Superior temporal gyrus (tissue), 1 donor: Measurements from ENCODE around the gene GALK2.

Source experiments
- DNase-seq: peaks from one replicate; pipeline ENCODE4 v3.0.0-alpha.2; 2016; ENCODE audit errors: extremely low spot score

GALK2 gene

DNA sequence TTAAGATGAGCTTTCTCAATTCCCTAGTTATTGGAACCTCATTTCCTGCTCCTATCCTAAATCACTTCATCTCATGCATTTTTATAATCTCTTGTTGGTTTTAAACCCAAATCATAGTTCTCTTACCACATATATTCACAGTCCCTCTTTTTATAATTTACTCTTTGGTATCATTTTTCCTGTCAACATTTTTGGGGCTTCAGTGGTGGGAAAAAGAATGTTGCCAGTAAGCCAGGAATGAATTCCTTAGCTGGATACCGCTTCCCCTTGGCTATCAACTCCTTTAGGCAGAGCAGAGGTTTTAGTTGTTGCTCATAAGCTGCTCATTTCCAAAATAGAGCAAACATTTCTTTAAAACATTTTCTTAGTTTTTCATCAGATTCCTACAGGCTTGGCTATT, 112.3 kb downstream of the GALK2 start:
- no peak for DNase-seq

DNA sequence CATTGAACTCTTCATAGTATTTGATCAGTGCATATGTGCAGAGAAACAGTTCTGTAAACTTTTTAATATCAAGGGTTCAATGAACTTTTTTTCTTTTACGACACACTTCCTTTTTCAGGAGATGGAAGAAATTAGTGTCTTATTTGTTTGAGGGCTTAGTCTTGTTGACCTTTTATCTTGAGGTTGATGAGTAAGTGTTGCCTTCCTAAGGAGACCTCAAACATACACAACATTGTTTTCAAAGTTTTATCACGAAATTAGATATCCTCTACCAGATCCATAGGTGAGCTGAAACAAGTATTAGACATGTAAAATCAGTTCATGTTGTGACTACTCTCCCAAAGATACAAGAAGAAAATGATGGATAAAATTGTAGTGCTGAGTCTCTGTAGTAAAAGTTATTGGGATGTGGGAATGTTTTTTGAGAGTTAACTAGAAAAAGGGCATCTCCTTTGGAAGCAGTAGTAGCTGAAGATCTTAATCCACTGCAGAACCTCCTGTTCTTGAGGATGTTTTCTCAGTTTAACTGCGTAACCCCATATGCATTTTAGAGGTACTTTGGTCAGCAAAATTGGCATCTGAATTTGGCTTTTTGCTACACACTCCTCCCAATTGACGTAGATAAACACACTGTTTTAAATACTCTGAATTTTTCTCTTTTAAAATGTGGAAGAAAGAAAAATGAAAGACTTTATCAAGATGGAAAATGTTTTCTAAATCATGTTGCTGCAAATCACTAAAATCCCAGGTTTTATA, 116.8 kb downstream of the GALK2 start:
- no peak for DNase-seq

GRCh38 chr15:49287481-49287880, 117.4 kb downstream of the GALK2 start:
- no peak for DNase-seq

DNA sequence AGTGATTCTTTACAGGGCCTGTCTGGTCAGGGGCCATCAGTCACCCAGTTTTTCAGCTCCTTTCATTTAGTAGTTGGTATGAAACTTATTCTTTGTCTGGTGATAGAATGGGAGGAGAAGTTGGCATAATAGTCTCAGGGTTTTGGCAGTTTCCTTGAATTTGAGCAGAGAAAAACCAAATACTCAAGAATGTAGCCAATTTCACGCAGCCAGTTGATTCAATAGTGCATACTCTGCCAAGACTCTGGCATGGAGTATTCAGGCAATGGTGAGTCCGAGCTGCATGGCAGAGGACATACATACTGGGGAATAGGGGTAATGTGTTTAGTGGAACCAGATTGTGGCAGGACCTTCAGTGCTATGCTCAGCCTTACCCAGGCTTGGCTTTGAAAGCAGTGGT, 118.3 kb downstream of the GALK2 start:
- DNase-seq: no peak

GRCh38 chr15:49290191-49290590, 120.1 kb downstream of the GALK2 start:
- DNase-seq: no peak

- DNase-seq: no peak
Observed at GRCh38 chr15:49293941-49294340, 123.9 kb downstream of the GALK2 start.

DNA sequence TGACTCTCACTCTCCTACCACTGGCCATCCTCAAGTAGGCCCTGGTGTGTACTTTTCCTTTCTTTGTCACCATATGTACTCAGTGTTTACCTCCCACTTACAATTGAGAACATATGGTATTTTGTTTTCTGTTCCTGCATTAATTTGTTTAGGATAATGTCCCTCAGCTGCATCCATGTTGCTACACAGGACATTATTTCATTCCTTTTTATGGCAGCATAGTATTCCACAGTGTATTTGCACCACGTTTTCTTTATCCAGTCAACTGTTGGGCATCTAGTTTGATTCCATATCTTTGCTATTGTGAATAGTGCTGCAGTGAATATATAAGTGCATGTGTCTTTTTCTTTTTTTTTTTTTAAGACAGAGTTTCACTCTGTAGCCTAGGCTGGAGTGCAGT, 126.2 kb downstream of the GALK2 start:
- no peak for DNase-seq

DNA sequence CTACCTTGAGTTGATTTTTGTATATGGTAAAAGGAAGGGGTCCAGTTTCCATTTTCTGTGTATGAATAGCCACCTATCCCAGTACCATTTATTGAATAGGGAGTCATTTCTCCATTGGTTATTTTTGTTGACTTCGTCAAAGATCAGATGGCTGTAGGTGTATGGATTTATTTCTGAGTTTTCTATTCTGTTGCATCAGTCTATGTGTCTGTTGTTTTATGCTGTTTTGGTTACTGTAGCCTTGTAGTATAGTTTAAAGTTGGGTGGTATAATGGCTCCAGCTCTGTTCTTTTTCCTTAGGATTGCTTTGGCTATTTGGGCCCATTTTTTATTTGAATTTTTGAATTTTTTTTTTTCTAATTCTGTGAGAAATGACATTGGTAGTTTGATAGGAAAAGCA, 127.5 kb downstream of the GALK2 start:
- no peak for DNase-seq

DNA sequence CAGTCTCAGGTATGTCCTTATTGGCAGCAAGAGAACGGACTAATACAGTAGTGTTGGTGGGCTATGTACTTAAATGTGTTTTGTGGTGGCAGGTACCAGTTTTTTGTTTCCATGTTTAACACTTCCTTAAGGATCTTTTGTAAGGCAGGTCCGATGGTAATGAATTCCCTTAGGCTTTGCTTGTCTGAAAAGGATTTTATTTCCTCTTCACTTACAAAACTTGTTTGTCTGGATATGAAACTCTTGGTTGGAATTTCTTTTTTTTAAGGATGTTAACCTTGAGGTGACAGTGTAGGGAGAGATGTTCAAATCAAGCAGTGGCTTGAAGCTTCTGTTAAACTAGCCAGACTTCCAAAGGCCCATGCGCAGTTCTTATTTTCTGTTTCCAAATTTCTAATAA, 130.8 kb downstream of the GALK2 start:
- DNase-seq: no peak

DNA sequence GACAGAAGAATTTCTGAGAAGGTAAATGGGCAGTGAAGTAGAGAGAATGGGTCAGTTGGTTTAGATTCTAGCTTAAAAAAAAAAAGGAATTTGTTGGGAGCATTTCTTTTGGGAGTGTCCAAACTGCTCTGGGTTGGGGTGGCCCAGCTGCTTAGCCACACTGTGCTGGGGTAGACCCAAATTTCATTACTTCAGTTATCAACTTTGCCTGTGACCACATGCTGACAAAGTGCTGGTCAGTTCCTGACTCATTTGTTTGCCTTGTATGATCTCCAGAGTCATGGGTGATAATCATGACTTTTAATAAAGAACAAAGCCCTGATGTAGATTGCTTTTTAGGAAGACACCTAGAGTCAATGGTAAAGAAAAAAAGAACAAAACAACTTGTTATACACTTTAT, 131.5 kb downstream of the GALK2 start:
- DNase-seq: no peak

- DNase-seq: no peak
Observed at GRCh38 chr15:49303003-49303402, 133.0 kb downstream of the GALK2 start.

DNA sequence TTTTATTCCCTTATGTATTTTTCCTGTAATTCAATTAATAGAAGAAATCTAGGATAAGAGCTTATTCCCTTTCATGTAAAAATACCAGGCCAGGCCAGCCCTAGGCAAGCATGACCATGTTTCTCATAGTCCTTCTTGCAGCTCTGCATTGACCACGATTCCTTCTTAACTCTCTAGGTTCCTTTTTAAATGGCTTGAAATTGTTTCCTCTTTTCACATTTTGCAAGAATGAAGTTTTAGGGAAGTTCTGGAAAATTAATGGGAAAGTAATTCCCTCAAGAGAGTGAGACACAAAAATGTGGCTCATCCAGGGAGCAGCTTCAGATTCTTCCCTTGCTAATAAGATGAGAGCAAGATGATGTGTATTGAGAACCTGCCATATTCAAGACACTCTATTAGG, 136.5 kb downstream of the GALK2 start:
- DNase-seq: no peak

DNA sequence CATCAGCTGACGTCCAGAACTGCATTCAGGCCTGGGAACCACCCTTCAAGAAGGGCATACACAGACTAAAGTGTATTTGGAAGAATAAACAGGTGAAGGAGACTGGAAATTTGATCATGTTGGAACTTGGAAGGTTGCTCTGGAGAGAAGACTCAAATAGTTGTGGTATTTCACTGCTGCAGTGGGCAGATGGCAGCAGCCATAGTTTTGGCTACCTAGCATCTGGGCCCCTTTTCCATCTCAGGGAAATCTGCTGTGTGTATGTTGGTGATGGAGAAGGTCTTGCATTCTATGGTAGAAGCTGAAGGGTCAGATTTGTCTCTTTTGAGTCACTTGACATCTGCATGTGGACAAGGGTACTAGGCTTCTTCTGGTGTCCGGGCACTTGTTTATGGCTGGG, 138.6 kb downstream of the GALK2 start:
- DNase-seq: no peak

- DNase-seq: no peak
Observed at GRCh38 chr15:49309889-49310288, 139.8 kb downstream of the GALK2 start.

- no peak for DNase-seq
Observed at GRCh38 chr15:49313650-49314049, 143.6 kb downstream of the GALK2 start.

- DNase-seq: no peak
Observed at GRCh38 chr15:49314716-49315115, 144.7 kb downstream of the GALK2 start.

DNA sequence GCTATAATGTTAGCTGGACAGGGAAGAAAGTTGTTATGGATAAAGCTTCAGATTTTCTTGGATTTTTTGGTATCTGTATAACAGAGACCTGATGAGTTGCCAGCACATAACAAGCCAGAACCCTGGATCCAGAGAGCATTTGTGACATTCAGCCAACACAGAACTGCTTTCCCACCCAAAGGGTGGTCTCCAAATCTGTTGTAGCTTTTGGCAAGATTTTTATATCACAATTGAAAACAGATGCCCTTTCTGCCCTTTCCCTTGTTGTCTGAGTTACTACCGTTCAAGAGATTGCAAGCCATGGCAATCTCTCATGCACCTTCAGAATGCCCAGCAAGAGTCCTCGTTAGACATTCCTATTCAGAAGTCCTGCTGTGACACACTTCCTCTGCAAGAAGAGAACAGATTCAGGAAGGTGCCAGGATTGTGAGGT, 145.4 kb downstream of the GALK2 start:
- DNase-seq: no peak

DNA sequence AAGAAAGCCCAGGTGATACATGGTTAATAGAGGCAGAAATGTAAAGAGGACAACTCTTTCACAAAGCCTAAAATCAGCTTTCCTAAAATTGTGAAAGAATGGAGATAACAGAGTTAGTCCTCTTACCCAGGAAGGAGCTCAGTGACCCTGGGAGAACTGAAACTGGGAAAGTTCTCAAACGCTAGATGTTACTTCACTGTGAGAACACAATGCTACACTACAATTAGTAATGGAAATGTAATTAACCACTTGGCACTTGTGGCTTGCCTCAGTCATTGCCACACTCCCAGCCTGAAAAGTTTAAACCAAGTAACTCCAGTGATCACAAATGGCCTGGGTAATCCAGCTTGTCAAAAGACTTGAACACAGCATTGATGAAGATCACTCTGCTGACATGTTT, 150.3 kb downstream of the GALK2 start:
- no peak for DNase-seq

DNA sequence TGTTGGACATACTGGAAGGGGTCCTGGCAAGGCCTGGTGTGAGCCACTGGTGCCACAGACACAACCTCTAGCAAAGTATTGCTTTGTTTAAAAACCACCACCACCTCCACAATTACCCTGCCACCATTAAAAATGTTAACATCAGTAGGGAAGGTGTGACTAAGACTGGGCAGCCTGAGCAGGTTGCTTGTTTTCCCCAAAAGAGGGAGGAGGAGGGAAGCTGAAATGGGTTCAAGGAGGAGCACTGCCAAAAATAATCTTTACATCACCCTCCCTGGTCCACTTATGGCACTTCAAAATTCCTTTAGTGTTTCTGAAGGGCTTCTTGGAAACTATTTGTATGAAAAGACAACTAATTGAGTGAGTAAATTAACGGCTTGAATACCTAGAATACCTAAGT, 153.2 kb downstream of the GALK2 start:
- no peak for DNase-seq

GRCh38 chr15:49327927-49328326, 157.9 kb downstream of the GALK2 start:
- DNase-seq: no peak

DNA sequence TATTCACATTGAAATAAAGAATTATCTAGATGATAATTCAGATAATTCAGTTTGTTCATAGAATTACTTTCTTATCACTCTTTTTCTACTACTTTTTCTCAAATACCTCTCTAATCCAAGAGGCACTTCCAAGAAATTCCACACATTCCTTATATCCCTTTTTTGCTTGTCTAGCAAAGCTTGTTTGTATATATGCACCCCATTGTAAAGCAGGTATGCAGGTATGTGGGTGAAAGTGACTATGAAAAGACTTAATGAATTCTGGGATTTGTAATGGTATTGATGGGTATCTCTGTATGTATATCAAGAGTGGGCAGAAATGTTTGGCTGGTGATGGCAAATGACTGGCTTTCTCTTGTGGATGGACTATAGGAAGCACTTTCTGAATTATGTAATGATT, 158.9 kb downstream of the GALK2 start:
- no peak for DNase-seq

- no peak for DNase-seq
Observed at GRCh38 chr15:49330166-49330565, 160.1 kb downstream of the GALK2 start.

GRCh38 chr15:49331442-49331841, 161.4 kb downstream of the GALK2 start:
- no peak for DNase-seq

DNA sequence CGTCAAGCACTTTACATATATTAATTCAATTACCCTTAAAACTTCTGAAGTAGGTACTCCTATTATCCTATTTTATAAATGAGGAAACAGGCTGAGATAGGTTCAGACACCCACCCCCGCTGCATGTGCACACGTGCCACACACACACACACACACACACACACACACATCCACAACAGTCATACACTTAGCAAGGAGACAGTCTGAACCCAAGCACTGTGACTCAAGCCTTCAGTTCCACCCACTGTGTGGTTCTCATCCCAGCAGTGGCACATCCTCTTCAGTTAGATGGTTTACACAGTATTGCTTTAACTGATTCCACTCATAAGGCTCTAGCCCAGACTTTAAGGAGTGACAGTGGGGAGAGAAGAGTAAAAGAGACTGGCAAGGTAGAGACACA, 161.9 kb downstream of the GALK2 start:
- DNase-seq: no peak
